Esophagus mucosa (tissue), 1 donor: ENCODE data around the gene HMMR. TPM values are rescaled to one million over a fixed set of nuclear protein-coding genes. Genes with fewer than 3 reads are reported as not detected.
A peak's percentile ranks its signal among the peaks of the same experiment; 100 is the strongest.

Experiments used
- ATAC-seq: fragments of 200-7000 bp; cut with Tn5 transposase; one replicate; pipeline ENCODE4 v1.9.1; 2020
- total RNA-seq: library from RNA; stranded (reverse); gene quantifications from one replicate; pipeline ENCODE4 v1.2.4, GENCODE V29; 2023
- donor health status: DM: yes; HTN: yes; CAD: no.

HMMR gene
- total RNA-seq, 1 donor from 2014 or later = 9.8 TPM

DNA sequence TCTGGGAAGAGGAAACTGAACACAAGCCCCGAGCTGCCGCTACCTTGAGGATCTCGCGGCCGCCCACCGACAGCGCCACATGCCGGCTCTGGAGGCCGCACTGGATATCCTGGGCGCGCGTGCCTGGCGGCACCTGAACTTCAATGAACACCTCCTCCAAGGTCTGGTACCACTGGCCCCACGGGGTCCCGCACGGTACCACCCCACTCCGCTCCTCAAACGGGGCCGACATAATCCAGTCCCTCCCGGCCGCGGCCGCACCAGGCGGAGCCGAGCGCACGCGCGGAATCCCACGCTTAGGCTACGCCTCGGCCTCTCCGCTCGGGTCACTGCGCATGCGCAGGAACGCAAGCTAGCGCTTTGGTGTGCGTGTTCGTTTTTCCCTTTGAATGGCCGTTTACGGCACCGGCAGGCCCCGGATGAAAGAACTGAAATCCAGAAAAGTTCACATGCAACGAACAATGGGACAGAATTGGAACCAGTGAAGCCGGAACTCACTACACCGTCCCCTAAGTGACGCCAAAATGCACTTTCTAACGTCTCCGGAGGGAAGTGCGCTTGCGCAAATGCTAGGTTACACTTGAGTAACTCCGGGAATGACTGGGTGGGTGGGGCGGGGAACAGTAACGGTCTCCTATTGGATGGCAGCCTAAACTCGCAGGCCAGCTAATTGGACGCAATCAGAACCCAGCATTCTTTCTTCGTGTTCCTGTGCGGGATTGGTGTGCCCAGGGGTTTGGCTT, 442 bp upstream of the HMMR start, which contains the start of gene NUDCD2:
Gene NUDCD2, minus strand, starts transcription at position 284 of the 743 bp plus-strand sequence. Its CDS starts 52 bp downstream, at position 232.
- ATAC-seq = peak; percentile 97

DNA sequence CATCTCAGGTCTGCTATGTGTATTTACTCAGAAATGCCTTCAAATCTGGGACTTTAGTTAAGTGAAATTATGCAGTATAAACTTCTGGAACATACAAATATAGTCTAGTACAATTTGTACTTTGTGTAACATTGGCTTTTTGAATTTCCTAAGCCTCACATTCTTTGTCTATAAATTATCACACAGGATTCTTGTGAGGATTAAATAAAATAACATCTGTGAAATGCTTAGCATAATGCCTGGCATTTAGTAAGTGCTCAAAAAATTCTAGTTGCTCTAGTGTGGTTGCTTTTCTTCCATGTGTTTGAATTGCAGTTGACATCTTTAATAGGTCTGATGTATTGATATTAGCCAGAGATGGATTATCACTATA, 2.6 kb downstream of the HMMR start:
- ATAC-seq = no peak

DNA sequence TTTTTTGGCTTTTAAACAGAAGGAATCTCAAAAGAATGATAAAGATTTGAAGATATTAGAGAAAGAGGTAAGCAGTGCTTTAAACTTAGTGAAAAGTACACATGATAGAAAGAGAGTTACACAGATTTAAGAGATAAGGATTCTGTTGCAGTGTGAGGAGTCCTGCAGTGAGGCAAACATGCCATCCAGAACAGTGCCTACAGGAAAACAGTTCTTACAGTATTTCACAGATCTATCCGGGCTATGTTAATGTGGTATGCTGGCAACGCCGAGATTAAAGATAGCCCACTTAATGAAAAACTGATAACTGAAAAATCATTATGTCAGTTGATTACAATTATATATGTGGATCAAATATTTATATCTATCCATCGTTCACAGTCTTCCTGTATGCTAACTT, 7.2 kb downstream of the HMMR start:
- no peak for ATAC-seq

DNA sequence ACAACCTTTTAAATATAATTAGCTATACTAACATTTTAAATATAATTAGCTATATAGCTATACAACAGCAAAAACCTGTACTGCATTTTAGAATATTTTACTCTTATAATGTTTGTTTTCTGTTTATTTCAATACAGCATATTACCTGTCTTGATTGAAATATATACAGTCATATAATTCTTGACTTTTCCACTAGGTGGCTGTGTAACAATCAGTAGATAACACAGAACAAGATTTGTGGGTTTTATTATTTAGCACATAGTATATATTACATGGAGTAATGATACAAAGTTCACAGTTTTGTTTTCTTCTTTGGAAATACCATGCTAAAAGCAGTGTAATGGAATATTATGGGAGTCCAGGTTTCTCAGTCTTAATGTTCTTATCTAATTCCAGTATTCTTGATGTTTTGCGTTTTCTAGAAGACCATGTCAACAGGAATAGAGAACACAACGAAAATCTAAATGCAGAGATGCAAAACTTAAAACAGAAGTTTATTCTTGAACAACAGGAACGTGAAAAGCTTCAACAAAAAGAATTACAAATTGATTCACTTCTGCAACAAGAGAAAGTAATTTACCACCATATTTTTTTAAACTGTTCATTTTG, 13.3 kb downstream of the HMMR start:
- ATAC-seq = peak; percentile 57

DNA sequence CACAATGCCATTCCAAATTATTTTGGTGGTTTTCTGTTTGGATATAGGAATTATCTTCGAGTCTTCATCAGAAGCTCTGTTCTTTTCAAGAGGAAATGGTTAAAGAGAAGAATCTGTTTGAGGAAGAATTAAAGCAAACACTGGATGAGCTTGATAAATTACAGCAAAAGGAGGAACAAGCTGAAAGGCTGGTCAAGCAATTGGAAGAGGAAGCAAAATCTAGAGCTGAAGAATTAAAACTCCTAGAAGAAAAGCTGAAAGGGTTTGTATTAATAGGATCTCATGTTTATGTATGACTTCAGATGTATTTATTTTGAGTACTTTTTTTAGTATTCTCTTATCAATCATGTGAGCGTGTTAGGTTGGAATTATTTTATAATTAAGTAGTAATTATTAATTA, 15.0 kb downstream of the HMMR start:
- no peak for ATAC-seq

DNA sequence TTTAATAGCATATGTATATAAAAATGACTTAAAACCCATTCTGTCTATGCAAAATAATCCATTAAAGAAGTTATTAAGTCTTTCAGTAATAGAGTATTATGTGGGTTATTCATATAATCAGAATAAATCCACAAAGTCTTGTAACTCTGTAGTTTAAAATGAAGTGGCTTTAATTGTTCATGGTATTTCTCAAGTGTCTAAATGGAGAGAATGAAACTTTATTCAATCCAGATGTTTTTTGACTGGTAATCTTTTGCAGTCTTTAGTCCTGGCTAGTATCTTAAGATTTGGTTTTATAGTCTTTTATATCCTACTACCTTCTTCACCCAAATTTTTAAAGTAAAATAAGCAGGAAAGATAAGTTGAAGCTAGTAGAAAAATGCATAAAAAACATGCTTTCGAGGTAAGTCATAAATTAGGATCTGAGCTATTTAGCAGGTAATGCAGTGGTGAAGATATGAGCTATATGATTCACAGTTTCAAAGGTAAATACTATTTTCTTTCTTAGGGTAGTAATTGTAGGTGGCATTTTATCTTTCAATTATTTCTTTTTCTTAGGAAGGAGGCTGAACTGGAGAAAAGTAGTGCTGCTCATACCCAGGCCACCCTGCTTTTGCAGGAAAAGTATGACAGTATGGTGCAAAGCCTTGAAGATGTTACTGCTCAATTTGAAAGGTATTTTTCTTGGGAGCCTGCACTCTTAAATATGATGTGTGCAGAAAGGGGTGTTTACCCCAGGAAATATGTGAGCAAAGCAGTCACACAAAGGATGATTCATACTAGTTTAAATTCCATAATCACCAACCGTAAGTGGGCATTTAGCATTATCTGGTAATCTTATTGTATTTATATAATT, 17.9 kb downstream of the HMMR start:
- ATAC-seq = no peak

DNA sequence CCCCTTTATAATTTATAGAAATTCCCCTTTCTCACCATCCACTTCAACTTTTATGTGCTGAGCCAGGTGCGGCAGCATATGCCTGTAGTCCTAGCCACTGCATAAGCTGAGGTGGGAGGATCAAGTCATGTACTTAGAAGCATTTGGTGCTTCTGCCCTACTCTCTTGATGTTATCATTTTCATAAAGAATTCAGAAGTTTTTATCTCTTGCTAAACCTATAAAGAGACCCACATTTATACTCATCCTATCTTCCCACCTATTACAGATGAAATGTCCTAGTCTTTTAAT, 18.5 kb downstream of the HMMR start:
- ATAC-seq = no peak

DNA sequence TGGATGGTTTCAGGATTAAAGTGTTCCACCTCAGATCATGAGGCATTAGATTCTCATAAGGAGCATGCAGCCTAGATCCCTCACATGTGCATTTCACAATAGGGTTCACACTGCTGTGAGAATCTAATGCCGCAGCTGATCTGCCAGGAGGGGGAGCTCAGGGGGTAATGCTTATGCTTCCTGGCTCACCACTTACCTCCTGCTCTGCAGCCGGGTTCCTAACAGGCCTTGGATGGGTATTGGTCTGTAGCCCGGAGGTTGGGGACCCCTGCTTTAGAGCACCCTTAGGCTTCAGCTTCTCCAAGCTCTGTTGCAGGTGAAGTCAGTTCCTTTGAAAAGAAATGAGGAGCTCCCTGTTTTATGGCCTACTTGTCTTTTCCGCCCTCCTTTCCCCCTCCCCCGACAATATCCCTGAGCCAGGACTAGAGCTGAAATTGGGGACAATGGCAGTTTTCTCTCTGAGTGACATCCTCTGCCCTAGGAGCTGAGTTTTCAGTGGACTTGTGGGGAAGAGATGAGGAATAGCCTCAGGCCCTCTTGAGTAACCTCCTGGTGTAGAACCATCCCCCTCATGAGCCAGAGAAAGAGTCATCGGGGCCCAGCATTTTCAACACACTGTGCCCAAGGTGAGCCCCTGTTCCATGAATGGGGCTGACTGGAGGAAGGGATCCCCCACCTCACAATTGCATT, 28.8 kb downstream of the HMMR start:
- ATAC-seq = no peak

DNA sequence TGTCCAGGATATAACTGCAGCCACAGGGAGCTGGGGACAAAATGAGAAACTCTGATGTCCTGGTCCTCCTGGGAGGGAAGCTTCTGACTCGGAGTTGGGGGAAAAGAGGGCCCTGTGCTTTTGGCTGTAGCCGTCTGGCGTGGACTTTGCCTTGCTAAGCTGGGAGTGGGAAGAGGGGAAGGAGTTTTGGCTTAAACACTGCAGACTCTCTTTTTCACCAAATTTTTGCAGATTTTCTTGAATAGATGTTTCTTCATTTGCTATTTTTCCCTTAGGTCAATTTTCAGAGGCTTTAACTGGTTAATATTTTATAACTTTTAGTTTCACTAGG, 29.3 kb downstream of the HMMR start:
- ATAC-seq = no peak

DNA sequence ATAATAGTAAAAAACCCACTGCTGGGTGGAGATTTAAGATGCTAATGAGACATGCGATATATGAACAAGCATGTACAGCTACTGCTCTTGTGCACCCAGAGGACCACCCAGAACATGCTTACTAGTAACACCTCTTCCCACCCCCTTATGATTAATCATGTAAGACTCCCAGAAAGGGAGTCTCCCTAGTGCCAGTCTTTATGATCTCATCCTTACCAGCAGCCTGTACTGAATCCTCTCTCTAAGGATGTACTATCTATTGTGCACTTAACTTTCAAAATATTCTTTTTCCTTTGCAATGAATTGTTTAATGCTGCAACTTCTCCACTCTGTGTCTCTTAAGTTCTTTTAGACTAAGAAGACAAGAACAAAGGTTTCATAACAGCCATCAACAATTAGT, 35.9 kb downstream of the HMMR start:
- ATAC-seq = no peak

DNA sequence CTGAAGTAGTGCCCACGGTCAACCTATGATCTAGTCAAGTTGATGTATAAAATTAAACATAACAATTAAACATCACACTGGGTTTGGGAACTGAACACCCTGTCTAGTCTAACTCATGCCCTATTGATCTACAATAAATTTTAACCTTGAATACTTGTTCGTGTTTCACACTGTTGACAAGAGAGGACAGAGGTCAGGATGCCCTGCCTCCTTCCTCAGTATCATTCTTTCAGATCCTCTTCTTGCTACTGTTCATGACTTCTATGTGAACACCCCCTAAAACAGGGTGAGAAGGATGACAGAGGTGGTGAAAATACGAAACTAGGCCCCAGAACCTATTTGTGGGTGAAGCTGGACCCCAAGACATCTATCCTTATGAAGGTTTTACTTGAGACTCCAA, 36.9 kb downstream of the HMMR start:
- no peak for ATAC-seq

DNA sequence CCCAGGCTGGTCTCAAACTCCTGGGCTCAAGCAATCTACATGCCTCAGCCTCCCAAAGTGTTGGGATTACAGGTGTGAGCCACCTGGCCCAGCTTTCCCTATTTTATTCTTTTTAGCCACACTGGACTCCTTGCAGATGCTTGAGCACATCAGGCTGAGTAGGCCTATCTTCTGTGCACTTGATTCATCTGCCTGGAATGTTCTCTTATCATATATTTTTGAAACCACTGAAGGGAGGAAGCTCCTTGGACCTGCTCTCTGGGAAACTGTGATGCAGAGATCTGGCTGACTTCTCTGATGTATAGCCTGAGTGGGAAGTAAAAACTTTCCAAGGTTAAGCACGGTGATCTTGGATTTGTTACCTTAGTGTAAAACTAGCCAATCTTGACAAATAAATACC, 38.5 kb downstream of the HMMR start:
- ATAC-seq = no peak

DNA sequence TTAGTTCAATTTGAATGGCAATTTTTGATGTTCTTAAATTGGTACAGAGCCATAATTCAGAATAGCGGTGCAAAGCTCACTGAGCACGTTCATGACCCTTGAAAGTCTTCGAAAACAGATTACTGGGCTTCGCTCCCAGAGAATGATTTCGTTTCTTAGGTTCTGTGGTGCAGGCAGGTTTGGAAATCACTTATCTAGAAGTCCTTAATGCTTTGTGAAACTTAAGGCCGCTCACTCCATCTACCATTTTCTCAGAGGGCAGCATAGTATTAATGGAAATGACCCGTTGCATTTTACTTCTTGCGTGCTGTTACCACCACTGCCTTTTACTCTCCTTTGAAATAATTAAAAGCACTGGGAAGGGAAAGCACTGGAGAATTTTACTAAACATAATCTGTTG, 42.1 kb downstream of the HMMR start:
- ATAC-seq = no peak

DNA sequence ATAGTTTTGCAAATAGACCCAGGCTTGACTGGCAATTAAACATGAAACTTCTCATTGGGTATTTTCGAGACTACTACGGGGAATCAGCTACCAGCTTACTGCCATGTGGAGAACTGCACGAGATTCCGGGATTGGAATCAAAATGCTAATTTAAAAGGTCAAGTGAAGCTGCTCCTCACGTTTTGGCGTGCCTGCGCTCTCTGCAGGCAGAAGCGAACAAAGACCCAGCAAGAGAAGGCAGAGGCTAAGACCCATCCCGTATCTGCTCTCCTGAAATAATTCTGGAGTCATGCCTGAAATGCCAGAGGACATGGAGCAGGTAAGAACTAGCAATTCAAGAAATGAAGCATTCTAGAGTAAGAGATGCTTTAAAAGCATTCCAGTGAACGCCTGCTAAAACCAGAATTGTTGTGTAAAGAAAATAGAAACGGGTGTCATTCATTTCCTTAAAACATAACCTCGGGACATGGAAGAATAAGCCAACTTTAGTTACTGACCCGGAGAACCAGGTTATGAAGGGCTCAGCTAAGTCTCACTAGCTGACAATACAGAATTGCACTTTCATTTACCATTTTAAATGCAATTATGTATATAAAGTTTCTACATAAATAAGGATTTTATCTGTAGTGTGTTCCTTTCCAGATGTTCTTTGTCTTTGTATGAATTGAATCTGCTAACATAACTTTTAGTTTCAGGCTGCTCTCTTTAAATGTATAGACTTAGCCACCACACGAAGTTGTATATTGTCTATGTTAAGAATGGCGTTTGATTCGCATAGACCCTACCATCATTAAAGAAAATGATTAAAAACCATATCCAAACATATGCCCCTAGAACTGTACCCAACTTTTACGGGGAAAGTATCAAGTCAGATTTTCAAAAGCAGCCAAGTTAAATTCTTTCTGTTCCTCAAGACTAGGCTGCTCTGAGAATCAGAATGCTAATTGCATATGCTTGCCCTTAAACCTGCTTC, 43.0 kb downstream of the HMMR start:
- peak; percentile 48 for ATAC-seq

DNA sequence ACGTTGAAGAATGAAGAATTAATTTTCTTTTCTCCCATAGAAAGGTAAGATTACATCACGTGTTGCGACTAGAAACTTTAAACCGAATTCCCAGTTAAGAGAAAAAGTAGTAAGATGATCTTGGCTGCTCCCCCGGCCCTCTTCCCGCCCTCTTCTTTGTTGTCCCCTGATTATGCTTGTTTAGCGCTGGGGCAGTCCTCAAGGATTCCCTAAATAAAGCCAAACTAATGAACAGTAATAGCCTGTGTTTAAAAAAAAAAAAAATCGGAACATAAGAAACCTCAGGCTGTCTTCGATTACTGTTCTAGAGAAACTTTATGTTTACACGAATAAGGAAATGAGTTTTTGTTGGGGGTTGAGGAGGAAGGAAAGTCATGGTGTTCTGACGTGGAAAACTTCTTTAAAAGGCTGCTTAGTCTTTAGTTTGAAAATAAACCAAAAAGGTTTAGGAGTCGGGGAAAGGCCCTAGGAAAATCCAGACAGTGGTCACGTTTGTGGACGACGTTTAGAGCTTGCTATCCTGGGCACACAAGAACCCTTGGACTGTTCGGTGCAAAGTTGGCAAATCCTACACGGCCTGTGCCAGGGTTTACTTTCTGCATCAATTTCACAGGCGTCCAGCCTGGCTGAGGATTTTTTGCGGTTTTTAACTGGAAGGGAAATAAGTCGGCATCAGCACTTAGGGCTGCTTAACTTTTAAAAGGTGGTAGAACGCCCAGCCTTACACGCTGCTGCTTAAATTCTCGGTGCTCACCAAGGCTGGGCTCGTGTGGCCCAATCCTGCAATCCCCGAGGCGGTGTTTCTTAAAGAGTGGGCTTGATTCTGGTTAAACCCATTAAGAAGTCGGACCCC, 43.9 kb downstream of the HMMR start:
- peak; percentile 2 for ATAC-seq

DNA sequence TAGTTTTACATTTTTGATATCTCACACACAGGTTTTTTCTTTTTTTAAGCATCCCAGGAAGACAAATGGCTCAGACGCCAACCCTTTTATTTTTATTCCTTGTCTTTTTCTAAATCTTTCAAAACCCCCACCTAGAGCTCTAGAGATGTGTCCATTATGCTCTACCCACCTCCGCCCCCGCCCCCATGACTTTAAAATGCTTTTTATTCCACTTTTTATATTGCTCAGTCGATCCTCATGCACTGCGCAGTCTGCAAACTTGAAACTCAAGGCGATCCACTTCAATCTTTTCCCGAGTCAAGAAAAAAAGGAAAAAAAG, 44.6 kb downstream of the HMMR start:
- ATAC-seq = no peak

DNA sequence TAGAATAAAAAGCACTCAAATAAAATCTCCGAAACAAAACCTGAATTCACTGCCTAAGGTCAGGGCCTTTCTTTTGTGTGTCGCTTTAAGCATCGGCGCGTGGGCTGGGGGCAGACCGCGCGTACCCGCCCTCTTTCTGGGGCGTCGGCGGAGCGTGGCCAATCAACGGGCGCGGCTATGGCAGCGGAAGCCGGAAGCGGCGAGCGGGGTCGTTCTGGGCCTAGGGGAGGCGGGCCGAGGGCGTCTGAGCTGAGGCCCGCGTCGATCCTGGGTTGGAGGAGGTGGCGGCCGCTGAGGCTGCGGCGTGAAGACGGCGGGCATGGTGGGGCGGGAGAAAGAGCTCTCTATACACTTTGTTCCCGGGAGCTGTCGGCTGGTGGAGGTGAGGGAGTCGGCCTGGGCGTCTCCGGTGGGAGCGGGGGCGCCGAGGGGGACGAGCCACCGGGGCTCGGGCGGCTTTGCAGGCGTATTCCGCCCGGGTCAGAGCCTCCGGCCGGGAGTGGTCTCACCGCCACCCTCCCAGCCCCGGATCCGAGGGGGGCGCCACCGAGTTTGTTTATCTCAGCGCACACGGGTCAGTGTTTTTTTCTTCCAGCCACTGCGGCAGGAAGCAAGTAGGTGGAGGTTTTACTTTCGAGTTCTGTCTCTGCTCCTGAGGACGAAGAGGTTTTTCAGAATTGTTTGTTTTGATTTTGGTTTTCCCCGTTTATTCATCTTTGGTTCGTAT, 45.1 kb downstream of the HMMR start, which contains the start of gene MAT2B:
Gene MAT2B, plus strand, starts transcription at position 252 of the 727 bp plus-strand sequence. Its CDS starts 68 bp downstream, at position 320.
- peak; percentile 97 for ATAC-seq

DNA sequence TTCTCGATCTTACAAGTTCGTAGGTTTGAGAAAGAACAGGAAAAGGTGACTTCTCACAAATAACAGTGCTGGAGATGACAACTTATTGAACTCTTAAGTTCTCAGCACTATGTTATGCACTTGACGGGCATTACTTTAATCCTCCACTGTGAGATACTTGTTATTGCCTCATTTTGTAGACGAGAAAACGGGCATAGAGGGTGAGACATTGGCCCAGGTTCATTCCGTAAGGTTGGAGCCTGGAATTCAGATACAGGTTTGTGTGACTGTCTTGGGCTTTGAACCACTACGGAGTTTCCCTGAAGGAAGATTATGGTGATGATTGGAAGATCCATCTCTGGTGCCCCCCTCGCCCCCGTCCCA, 45.6 kb downstream of the HMMR start:
- ATAC-seq = peak; percentile 5

DNA sequence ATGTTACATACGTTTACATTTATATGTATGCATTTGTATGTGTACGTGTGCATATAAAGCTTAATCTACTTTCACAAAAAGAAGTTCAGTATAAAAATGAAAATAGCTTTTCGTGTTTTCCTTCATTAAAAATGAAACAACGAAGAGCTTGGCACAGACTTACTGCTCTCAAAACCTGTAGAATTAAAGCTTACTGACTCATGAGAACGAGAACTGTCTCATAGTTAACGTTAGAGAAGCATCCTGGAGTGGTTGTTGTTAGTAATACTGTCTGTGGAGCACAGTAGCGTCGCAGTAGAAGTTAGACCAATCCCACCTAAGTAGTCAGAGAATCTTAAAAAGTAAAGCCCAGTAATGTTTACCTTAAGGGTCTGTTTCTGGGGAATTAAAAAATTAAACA, 46.3 kb downstream of the HMMR start:
- peak; percentile 46 for ATAC-seq

DNA sequence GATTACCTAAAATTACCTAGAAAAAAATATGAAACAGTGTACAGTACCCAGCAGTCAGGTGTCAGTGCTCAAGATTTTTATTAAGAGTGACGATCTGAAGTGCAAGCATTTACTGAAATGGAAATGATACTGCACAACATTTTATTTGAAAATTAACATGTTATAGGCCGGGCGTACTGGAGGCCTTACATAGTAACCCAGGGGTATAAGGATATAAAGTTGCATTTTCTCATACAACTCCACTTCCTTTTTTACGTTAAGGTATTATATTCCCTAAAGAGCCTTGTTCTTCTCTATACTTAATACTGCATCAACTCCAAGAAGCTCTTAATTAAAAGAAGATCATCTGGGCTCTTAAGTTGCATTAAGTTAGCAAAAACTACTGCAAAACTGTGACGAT, 48.3 kb downstream of the HMMR start:
- ATAC-seq = no peak
